MM.1S (cell line): ENCODE results near the gene TMEM106A.
"Not testable (repeated sequence)": the region's sequence is repeated elsewhere in the genome, so short reads cannot be mapped to it uniquely, and the experiment has no call there.

Experiments used
- DNase-seq: peaks from one replicate; pipeline ENCODE4 v3.0.0-alpha.2; 2015
- H2AFZ ChIP-seq: fragments of 300-600 bp; sonication (generic); 2 replicates; pipeline ENCODE4 v1.6.0; 2016; ENCODE audit warnings: antibody characterized with exemption, low read length
- H3F3A ChIP-seq: fragments of 300-600 bp; sonication (generic); 2 replicates; pipeline ENCODE4 v1.6.1; 2016; ENCODE audit warnings: mild to moderate bottlenecking, antibody characterized with exemption, low read length, moderate library complexity, mixed read lengths; ENCODE audit not compliant: insufficient read depth
- H3K27ac ChIP-seq: fragments of 300-600 bp; sonication (generic); 2 replicates; pipeline ENCODE4 v1.5.1; 2016; ENCODE audit warnings: mild to moderate bottlenecking, low read length
- H3K27me3 ChIP-seq: fragments of 300-600 bp; sonication (generic); replicated peaks from 2 replicates; pipeline ENCODE4 v1.6.0; 2016; ENCODE audit warnings: low read length; ENCODE audit not compliant: insufficient read depth
- H3K36me3 ChIP-seq: fragments of 300-600 bp; sonication (generic); replicated peaks from 2 replicates; pipeline ENCODE4 v1.6.1; 2016; ENCODE audit warnings: mild to moderate bottlenecking, low read length, mixed read lengths; ENCODE audit not compliant: insufficient read depth
- H3K4me1 ChIP-seq: fragments of 300-600 bp; sonication (generic); 2 replicates; pipeline ENCODE4 v1.6.1; 2016; ENCODE audit warnings: low read length, mixed read lengths
- H3K4me2 ChIP-seq: fragments of 300-600 bp; sonication (generic); 2 replicates; pipeline ENCODE4 v1.6.0; 2016; ENCODE audit warnings: low read depth, low read length
- H3K4me3 ChIP-seq: fragments of 300-600 bp; sonication (generic); 2 replicates; pipeline ENCODE4 v1.5.1; 2016; ENCODE audit warnings: low read length, mixed read lengths
- H3K79me2 ChIP-seq: fragments of 300-600 bp; sonication (generic); 2 replicates; pipeline ENCODE4 v1.6.1; 2016; ENCODE audit warnings: mixed run types, low read length, mixed read lengths
- H3K9ac ChIP-seq: fragments of 300-600 bp; sonication (generic); 2 replicates; pipeline ENCODE4 v1.6.1; 2016; ENCODE audit warnings: low read length, mixed read lengths
- H3K9me2 ChIP-seq: fragments of 300-600 bp; sonication (generic); replicated peaks from 2 replicates; pipeline ENCODE4 v1.6.1; 2016; ENCODE audit warnings: mild to moderate bottlenecking, low read length, mixed read lengths; ENCODE audit not compliant: insufficient read depth
- H3K9me3 ChIP-seq: fragments of 300-600 bp; sonication (generic); replicated peaks from 2 replicates; pipeline ENCODE4 v1.6.1; 2016; ENCODE audit warnings: mild to moderate bottlenecking, low read length, mixed read lengths; ENCODE audit not compliant: insufficient read depth
- H4K20me1 ChIP-seq: fragments of 300-600 bp; sonication (generic); 2 replicates; pipeline ENCODE4 v1.6.1; 2016; ENCODE audit warnings: mild to moderate bottlenecking, low read length, moderate library complexity, mixed read lengths; ENCODE audit not compliant: insufficient read depth
- CTCF ChIP-seq: fragments of 300-600 bp; sonication (generic); IDR thresholded peaks from 2 replicates; pipeline ENCODE4 v1.5.1; 2016; ENCODE audit warnings: antibody characterized with exemption, low read length, mixed read lengths
- EZH2 ChIP-seq: fragments of 300-600 bp; sonication (generic); optimal IDR thresholded peaks from 2 replicates; pipeline ENCODE3; 2017; ENCODE audit warnings: low read depth, mild to moderate bottlenecking, antibody characterized with exemption, low read length, mixed read lengths
- EZH2phosphoT487 ChIP-seq: fragments of 300-600 bp; sonication (generic); IDR thresholded peaks from 2 replicates; pipeline ENCODE4 v1.6.1; 2018; ENCODE audit warnings: antibody characterized with exemption, low read length

TMEM106A gene

GRCh38 chr17:43193251-43193650 is 18.4 kb upstream of the TMEM106A start:
- no peak for DNase-seq
- TF ChIP-seq EZH2phosphoT487 (no peak), CTCF (no peak), EZH2 (no peak)
- H3K9me3 ChIP-seq, result no peaks in the 10 kb centered on the region
- no peaks in the 10 kb centered on the region for H3K9me2 ChIP-seq
- no peak overlapping the region for H3K4me2 ChIP-seq
- H3K27me3 ChIP-seq, result no peaks in the 10 kb centered on the region
- no peak overlapping the region for H3K4me3 ChIP-seq
- 0 out of 2 replicates have a peak, but pooled peaks cover 9% of the 10 kb centered on the region for H3K36me3 ChIP-seq
- no peaks in the 10 kb centered on the region for H3K79me2 ChIP-seq
- no peaks in the 10 kb centered on the region for H4K20me1 ChIP-seq
- H3K9ac ChIP-seq, result no peak overlapping the region
- no peaks in the 10 kb centered on the region for H3K4me1 ChIP-seq
- no peak overlapping the region for H3K27ac ChIP-seq
- H2AFZ ChIP-seq, result no peak overlapping the region
- H3F3A ChIP-seq, result no peaks in the 10 kb centered on the region

- no peak for DNase-seq
- H2AFZ ChIP-seq, result no peak overlapping the region
- no peak overlapping the region for H3K9ac ChIP-seq
- H3F3A ChIP-seq, result no peaks in the 10 kb centered on the region
- no peaks in the 10 kb centered on the region for H3K79me2 ChIP-seq
- no peaks in the 10 kb centered on the region for H3K4me1 ChIP-seq
- H3K27ac ChIP-seq, result no peak overlapping the region
- no peaks in the 10 kb centered on the region for H4K20me1 ChIP-seq
- no peak for TF ChIP-seq EZH2
- TF ChIP-seq CTCF, result no peak
- TF ChIP-seq EZH2phosphoT487, result no peak
- H3K36me3 ChIP-seq, result 0 out of 2 replicates have a peak, but pooled peaks cover 11% of the 10 kb centered on the region
- no peaks in the 10 kb centered on the region for H3K27me3 ChIP-seq
- no peaks in the 10 kb centered on the region for H3K9me3 ChIP-seq
- no peak overlapping the region for H3K4me3 ChIP-seq
- H3K9me2 ChIP-seq, result no peaks in the 10 kb centered on the region
- no peak overlapping the region for H3K4me2 ChIP-seq
These were observed 12.0 kb upstream of the TMEM106A start for GRCh38 chr17:43199633-43200032.

DNA sequence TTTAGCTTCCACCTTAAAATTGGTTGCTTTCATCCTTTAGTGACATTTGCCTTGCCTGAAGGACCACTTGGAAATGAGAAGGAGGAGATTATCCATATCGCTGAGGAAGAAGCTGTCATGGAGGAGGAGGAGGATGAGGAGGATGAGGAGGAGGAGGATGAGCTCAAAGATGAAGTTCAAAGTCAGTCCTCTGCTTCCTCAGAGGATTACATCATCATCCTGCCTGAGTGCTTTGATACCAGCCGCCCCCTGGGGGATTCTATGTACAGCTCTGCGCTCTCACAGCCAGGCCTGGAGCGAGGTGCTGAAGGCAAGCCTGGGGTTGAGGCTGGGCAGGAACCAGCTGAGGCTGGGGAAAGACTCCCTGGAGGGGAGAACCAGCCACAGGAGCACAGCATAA is 11.5 kb upstream of the TMEM106A start:
- Histone ChIP-seq H3F3A (no peaks in the 10 kb centered on the region), H3K4me1 (no peaks in the 10 kb centered on the region), H3K9me2 (no peaks in the 10 kb centered on the region), H3K79me2 (no peaks in the 10 kb centered on the region), H2AFZ (no peak overlapping the region), H3K36me3 (0 out of 2 replicates have a peak, but pooled peaks cover 11% of the 10 kb centered on the region), H3K4me2 (no peak overlapping the region), H3K9ac (no peak overlapping the region), H3K9me3 (no peaks in the 10 kb centered on the region), H3K4me3 (no peak overlapping the region), H3K27me3 (no peaks in the 10 kb centered on the region), H4K20me1 (no peaks in the 10 kb centered on the region), H3K27ac (no peak overlapping the region)
- DNase-seq, result no peak
- TF ChIP-seq CTCF (no peak), EZH2phosphoT487 (no peak), EZH2 (no peak)

DNA sequence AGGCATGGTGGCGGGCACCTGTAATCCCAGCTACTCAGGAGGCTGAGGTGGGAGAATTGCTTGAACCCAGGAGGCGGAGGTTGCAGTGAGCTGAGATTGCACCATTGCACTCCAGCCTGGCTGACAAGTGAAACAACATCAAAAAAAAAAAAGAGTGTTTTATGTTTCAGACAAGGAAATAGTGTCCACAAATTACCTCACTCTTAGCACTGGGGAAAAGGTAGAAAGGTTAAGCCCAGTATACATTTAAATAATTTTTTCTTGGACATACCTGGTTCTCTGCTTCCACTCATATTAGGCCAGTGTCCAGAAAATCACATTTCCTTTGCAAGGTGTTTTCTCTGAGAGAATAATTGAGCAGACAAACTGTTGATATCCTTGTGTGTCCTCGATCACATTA is 8.7 kb upstream of the TMEM106A start:
- H3K4me2 ChIP-seq, H3K9me2 ChIP-seq, H3F3A ChIP-seq, H3K9ac ChIP-seq, H3K27ac ChIP-seq, H2AFZ ChIP-seq, H3K79me2 ChIP-seq, H3K4me3 ChIP-seq, H3K4me1 ChIP-seq, H3K27me3 ChIP-seq, H3K9me3 ChIP-seq, H4K20me1 ChIP-seq, DNase-seq: not testable (repeated sequence)
- H3K36me3 ChIP-seq, result 0 out of 2 replicates have a peak, but pooled peaks cover 11% of the 10 kb centered on the region
